ENCODE measurements around the gene CCDC159.

Gene CCDC159

GRCh38 chr19:11365557-11366117, 19.3 kb downstream of the CCDC159 start:
- no peaks in the 10 kb centered on the region for H4K20me1 ChIP-seq (ENCODE audit: insufficient read depth, low read length, poor library complexity, severe bottlenecking)
- H3K27me3 ChIP-seq (ENCODE audit: insufficient read depth, low read length, poor library complexity, severe bottlenecking), result no peaks in the 10 kb centered on the region
- H3K4me1 ChIP-seq (ENCODE audit: insufficient read depth, low read length, poor library complexity, severe bottlenecking), result no peaks in the 10 kb centered on the region
- H3K9ac ChIP-seq (ENCODE audit: low read depth, low read length, poor library complexity, severe bottlenecking), result no peak overlapping the region
- no peaks in the 10 kb centered on the region for H3K9me2 ChIP-seq (replicated peaks; ENCODE audit: low read depth, low read length)
- H3K36me3 ChIP-seq (ENCODE audit: insufficient read depth, low read length), result no peaks in the 10 kb centered on the region
- no peak for TF ChIP-seq EZH2phosphoT487 (IDR thresholded peaks at IDR 0.05; ENCODE audit: borderline replicate concordance)
- no peak for TF ChIP-seq CTCF (conservative IDR thresholded peaks at IDR 0.05; ENCODE audit: low read length)
- no peaks in the 10 kb centered on the region for H3K9me3 ChIP-seq (ENCODE audit: insufficient read depth, low read depth, low read length)
- no peaks in the 10 kb centered on the region for H3F3A ChIP-seq (ENCODE audit: low read depth)
- H2AFZ ChIP-seq (ENCODE audit: low read length), result no peak overlapping the region
- H3K4me2 ChIP-seq (ENCODE audit: low read depth, low read length, poor library complexity, severe bottlenecking), result no peak overlapping the region
- H3K79me2 ChIP-seq (ENCODE audit: insufficient read depth, low read length), result no peaks in the 10 kb centered on the region
- no peak overlapping the region for H3K4me3 ChIP-seq (ENCODE audit: low read length, poor library complexity, severe bottlenecking)

DNA sequence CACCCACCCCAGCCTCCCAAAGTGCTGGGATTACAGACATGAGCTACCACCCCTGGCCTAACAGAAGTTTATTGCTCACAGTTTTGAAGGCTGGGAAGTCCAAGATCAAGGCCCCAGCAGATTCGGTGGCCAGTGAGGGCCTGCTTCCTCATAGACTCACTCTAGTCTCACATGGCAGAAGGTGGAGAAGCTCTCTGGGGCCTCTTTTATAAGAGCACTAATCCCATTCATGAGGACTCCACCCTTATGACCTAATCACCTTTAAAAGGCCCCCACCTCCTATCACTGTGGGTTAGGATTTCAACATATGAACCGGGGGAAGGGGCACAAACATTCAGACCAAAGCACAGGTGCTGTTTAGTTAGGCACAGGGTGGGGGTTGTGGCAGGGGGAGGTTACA, 21.2 kb downstream of the CCDC159 start:
- Histone ChIP-seq H3K4me2 (ENCODE audit: low read depth, low read length, poor library complexity, severe bottlenecking) (no peak overlapping the region), H3K9me2 (replicated peaks; ENCODE audit: low read depth, low read length) (no peaks in the 10 kb centered on the region), H3K9me3 (ENCODE audit: insufficient read depth, low read depth, low read length) (no peaks in the 10 kb centered on the region), H4K20me1 (ENCODE audit: insufficient read depth, low read length, poor library complexity, severe bottlenecking) (no peaks in the 10 kb centered on the region), H3K36me3 (ENCODE audit: insufficient read depth, low read length) (no peaks in the 10 kb centered on the region), H3K79me2 (ENCODE audit: insufficient read depth, low read length) (no peaks in the 10 kb centered on the region), H3F3A (ENCODE audit: low read depth) (no peaks in the 10 kb centered on the region), H2AFZ (ENCODE audit: low read length) (no peak overlapping the region), H3K9ac (ENCODE audit: low read depth, low read length, poor library complexity, severe bottlenecking) (no peak overlapping the region), H3K4me3 (ENCODE audit: low read length, poor library complexity, severe bottlenecking) (no peak overlapping the region), H3K4me1 (ENCODE audit: insufficient read depth, low read length, poor library complexity, severe bottlenecking) (no peaks in the 10 kb centered on the region), H3K27me3 (ENCODE audit: insufficient read depth, low read length, poor library complexity, severe bottlenecking) (no peaks in the 10 kb centered on the region)
- TF ChIP-seq CTCF (conservative IDR thresholded peaks at IDR 0.05; ENCODE audit: low read length) (no peak), EZH2phosphoT487 (IDR thresholded peaks at IDR 0.05; ENCODE audit: borderline replicate concordance) (no peak)

GRCh38 chr19:11370744-11371143, 24.4 kb downstream of the CCDC159 start:
- H3K9me3 ChIP-seq (ENCODE audit: insufficient read depth, low read depth, low read length), result no peaks in the 10 kb centered on the region
- H3F3A ChIP-seq (ENCODE audit: low read depth), result no peaks in the 10 kb centered on the region
- H3K4me2 ChIP-seq (ENCODE audit: low read depth, low read length, poor library complexity, severe bottlenecking), result no peak overlapping the region
- TF ChIP-seq CTCF (conservative IDR thresholded peaks at IDR 0.05; ENCODE audit: low read length), result no peak
- TF ChIP-seq EZH2phosphoT487 (IDR thresholded peaks at IDR 0.05; ENCODE audit: borderline replicate concordance), result no peak
- no peak overlapping the region for H3K9ac ChIP-seq (ENCODE audit: low read depth, low read length, poor library complexity, severe bottlenecking)
- no peaks in the 10 kb centered on the region for H3K27me3 ChIP-seq (ENCODE audit: insufficient read depth, low read length, poor library complexity, severe bottlenecking)
- H3K9me2 ChIP-seq (replicated peaks; ENCODE audit: low read depth, low read length), result no peaks in the 10 kb centered on the region
- no peaks in the 10 kb centered on the region for H3K36me3 ChIP-seq (ENCODE audit: insufficient read depth, low read length)
- no peak overlapping the region for H3K4me3 ChIP-seq (ENCODE audit: low read length, poor library complexity, severe bottlenecking)
- H4K20me1 ChIP-seq (ENCODE audit: insufficient read depth, low read length, poor library complexity, severe bottlenecking), result peaks cover 5% of the 10 kb centered on the region
- peaks cover 8% of the 10 kb centered on the region; the same call in 1 of the 2 replicates for H3K79me2 ChIP-seq (ENCODE audit: insufficient read depth, low read length)
- peaks cover 11% of the 10 kb centered on the region for H3K4me1 ChIP-seq (ENCODE audit: insufficient read depth, low read length, poor library complexity, severe bottlenecking)
- H2AFZ ChIP-seq (ENCODE audit: low read length), result no peak overlapping the region
